Dedifferentiated amniotic fluid mesenchymal stem cell (primary cell): ENCODE results near the gene LYPD6B.

Experiments
- DNase-seq: peaks from one replicate; pipeline ENCODE4 v3.0.0-alpha.2; 2016; ENCODE audit errors: extremely low spot score

The LYPD6B gene

GRCh38 chr2:149160701-149161217, 122.3 kb downstream of the LYPD6B start:
- DNase-seq = no peak

- no peak for DNase-seq
These were observed 123.2 kb downstream of the LYPD6B start for GRCh38 chr2:149161481-149162225.

- DNase-seq = no peak
These were observed 125.8 kb downstream of the LYPD6B start for GRCh38 chr2:149164296-149164695.

- DNase-seq = no peak
These were observed 126.3 kb downstream of the LYPD6B start for GRCh38 chr2:149164827-149165226.

- no peak for DNase-seq
These were observed 128.7 kb downstream of the LYPD6B start for GRCh38 chr2:149167001-149167780.

GRCh38 chr2:149167941-149168340, 129.4 kb downstream of the LYPD6B start:
- no peak for DNase-seq

- no peak for DNase-seq
These were observed 131.2 kb downstream of the LYPD6B start for GRCh38 chr2:149169656-149170055.

- no peak for DNase-seq
These were observed 131.7 kb downstream of the LYPD6B start for GRCh38 chr2:149170156-149170555.

GRCh38 chr2:149170911-149171310, 132.4 kb downstream of the LYPD6B start:
- no peak for DNase-seq

GRCh38 chr2:149173220-149173619, 134.7 kb downstream of the LYPD6B start:
- DNase-seq = no peak

- DNase-seq = no peak
These were observed 137.5 kb downstream of the LYPD6B start for GRCh38 chr2:149175956-149176355.

GRCh38 chr2:149178612-149179011, 140.1 kb downstream of the LYPD6B start:
- DNase-seq = no peak

- DNase-seq = no peak
These were observed 141.9 kb downstream of the LYPD6B start for GRCh38 chr2:149180226-149180875.

- DNase-seq = no peak
These were observed 144.7 kb downstream of the LYPD6B start for GRCh38 chr2:149183187-149183586.

GRCh38 chr2:149184991-149185390, 146.5 kb downstream of the LYPD6B start:
- DNase-seq = no peak

GRCh38 chr2:149185942-149186490, 147.5 kb downstream of the LYPD6B start:
- no peak for DNase-seq

- no peak for DNase-seq
These were observed 148.6 kb downstream of the LYPD6B start for GRCh38 chr2:149187057-149187456.

- no peak for DNase-seq
These were observed 149.8 kb downstream of the LYPD6B start for GRCh38 chr2:149188291-149188690.

- DNase-seq = no peak
These were observed 151.3 kb downstream of the LYPD6B start for GRCh38 chr2:149189769-149190168.

- DNase-seq = no peak
These were observed 153.4 kb downstream of the LYPD6B start for GRCh38 chr2:149191915-149192314.

GRCh38 chr2:149192427-149192826, 153.9 kb downstream of the LYPD6B start:
- DNase-seq = no peak

- DNase-seq = no peak
These were observed 161.6 kb downstream of the LYPD6B start for GRCh38 chr2:149200109-149200520.
